BJ (cell line): ENCODE results near the gene NUP42. TPM values are rescaled to one million over a fixed set of nuclear protein-coding genes. Genes with fewer than 3 reads are reported as not detected.

Experiments
- CTCF ChIA-PET: fragments of 350-600 bp; formaldehyde crosslinking; extraction: SDS; loops from one replicate; lab custom pipeline; 2021; ENCODE audit warnings: antibody characterized with exemption, inconsistent platforms; lab: Yijun Ruan, JAX
- POLR2A ChIA-PET: fragments of 300-600 bp; sonication (Branson Sonifier 250); formaldehyde crosslinking; extraction: SDS; loops from one replicate; lab custom pipeline; 2021; ENCODE audit warnings: antibody characterized with exemption; lab: Charles Lee
- DNase-seq: peaks from one replicate; pipeline ENCODE4 v3.0.0-alpha.2; 2011; ENCODE audit warnings: low read depth
- H3K27me3 ChIP-seq: 2 replicates; pipeline ENCODE4 v1.6.0; 2011; ENCODE audit warnings: low read length; ENCODE audit not compliant: control insufficient read depth, insufficient read depth
- H3K36me3 ChIP-seq: 2 replicates; pipeline ENCODE4 v1.5.1; 2011; ENCODE audit warnings: low read length; ENCODE audit not compliant: control insufficient read depth, insufficient read depth
- H3K4me3 ChIP-seq: 2 replicates; pipeline ENCODE4 v1.5.1; 2011; ENCODE audit warnings: low read depth, mild to moderate bottlenecking, control low read depth, low read length
- polyA plus RNA-seq: library from polyadenylated mRNA; depleted of rRNA; stranded (reverse); fragments of >200 nt; gene quantifications from 2 replicates; pipeline ENCODE4 v1.2.3, GENCODE V29; 2011
- TF ChIP-seq, protein P1 (sequence below): IDR thresholded peaks from 2 replicates; pipeline ENCODE4 v1.5.1; 2011; ENCODE audit warnings: low read depth, mild to moderate bottlenecking, control low read depth, inconsistent platforms, low read length, moderate library complexity; ENCODE audit not compliant: insufficient read depth

NUP42 gene
- polyA plus RNA-seq, 1 experiment: 24.5 TPM

DNA sequence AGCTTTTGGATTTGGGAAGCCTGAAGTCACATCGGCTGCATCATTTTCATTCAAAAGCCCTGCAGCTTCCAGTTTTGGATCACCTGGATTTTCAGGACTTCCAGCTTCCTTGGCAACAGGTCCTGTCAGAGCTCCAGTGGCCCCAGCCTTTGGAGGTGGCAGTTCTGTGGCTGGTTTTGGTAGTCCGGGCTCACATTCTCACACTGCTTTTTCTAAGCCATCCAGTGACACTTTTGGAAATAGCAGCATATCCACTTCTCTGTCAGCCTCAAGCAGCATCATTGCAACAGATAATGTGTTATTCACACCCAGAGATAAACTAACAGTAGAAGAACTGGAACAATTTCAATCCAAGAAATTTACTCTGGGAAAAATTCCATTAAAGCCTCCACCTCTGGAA, 18.5 kb downstream of the NUP42 start:
- CTCF ChIA-PET: interaction anchor here (1.1 kb wide), 1 partner anchor 16 kb away, joined by 8 read pairs; no protein-coding TSS in a partner anchor
- DNase-seq: no peak
- no peak overlapping the region for H3K4me3 ChIP-seq
- no peaks in the 10 kb centered on the region for H3K27me3 ChIP-seq
- H3K36me3 ChIP-seq: peaks cover 3% of the 10 kb centered on the region
- TF ChIP-seq, protein P1, sequence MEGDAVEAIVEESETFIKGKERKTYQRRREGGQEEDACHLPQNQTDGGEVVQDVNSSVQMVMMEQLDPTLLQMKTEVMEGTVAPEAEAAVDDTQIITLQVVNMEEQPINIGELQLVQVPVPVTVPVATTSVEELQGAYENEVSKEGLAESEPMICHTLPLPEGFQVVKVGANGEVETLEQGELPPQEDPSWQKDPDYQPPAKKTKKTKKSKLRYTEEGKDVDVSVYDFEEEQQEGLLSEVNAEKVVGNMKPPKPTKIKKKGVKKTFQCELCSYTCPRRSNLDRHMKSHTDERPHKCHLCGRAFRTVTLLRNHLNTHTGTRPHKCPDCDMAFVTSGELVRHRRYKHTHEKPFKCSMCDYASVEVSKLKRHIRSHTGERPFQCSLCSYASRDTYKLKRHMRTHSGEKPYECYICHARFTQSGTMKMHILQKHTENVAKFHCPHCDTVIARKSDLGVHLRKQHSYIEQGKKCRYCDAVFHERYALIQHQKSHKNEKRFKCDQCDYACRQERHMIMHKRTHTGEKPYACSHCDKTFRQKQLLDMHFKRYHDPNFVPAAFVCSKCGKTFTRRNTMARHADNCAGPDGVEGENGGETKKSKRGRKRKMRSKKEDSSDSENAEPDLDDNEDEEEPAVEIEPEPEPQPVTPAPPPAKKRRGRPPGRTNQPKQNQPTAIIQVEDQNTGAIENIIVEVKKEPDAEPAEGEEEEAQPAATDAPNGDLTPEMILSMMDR: no peak
- POLR2A ChIA-PET: no interaction called here

DNA sequence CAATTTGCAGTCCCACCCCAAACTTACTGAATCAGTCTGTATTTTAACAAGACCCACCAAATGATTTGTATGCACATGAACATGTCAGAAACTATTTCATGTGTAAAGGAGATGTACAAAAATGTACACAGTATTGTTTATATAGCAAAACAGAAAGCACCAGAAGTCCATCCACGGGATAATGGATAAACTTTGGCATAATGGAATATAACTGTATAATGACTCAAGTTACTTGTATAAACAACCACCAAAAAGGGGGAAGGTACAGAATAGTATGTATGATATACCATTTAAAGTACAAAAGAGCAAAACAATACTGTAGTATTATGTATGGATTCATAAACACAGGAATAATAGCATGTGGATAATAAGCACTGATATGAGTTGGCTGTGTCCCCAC, 22.4 kb downstream of the NUP42 start:
- TF ChIP-seq, protein P1: no peak
- POLR2A ChIA-PET: no interaction called here
- no peak for DNase-seq
- CTCF ChIA-PET: no interaction called here
- Histone ChIP-seq H3K4me3 (no peak overlapping the region), H3K27me3 (no peaks in the 10 kb centered on the region), H3K36me3 (peaks cover 3% of the 10 kb centered on the region)

DNA sequence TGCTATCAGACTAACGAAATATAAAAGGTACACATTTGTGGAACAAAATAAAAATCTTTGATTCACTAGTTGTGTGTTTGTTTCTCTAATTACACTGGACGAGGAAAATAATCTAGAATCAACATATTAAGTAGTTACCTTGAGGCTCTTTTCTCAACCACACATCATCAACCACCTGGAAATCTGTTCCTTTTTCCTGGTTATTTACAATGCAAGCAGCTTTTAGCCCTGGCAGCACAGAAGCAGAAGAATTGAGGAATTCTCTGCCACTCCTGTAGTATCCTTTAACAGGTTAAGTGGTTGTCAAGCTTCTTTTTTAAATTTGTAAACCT, 23.7 kb downstream of the NUP42 start:
- Histone ChIP-seq H3K4me3 (no peak overlapping the region), H3K27me3 (no peaks in the 10 kb centered on the region), H3K36me3 (peaks cover 1% of the 10 kb centered on the region)
- ChIA-PET POLR2A (no interaction called here), CTCF (no interaction called here)
- no peak for DNase-seq
- TF ChIP-seq, protein P1: no peak

DNA sequence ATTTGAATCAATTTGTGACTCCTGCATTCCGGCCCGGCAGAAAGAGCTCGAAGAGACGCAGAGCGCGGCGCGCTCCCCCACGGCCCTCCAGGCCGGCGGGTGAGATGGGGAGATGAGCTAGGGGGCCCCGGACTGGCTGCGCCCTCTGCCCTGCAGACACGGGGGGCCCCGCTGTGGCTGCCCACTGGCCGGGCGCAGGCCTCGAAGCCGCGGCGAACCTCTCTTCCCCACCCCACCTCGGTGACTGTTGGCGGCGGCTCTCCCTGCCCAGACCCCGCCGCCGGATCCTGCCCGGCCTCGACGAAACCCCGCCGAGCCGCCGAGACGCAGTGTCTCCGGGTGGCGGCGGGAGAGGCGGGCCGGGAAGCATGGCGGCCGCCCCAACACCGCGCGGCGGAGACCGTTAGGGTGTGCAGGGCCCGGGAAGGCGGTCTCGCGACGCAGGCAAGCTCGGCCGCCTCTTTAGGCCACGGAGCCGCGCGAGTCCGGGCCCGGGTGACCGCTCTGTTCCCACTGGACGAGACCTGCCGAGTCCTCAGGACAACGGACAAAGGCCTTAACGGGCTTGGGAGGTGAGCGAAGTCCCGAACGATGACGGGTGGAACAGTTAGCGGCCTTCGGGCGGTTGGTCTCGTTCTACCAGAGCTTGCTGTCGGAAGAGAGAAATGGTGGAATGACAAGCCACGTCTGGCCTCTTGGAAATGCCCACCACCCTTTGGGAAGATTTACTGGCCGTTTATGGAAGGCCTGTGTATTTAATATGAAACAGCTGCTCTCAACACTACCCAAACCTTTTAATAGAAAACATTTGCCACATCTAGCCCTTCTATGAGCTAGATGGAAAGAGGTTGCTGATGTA, 24.3 kb downstream of the NUP42 start:
- CTCF ChIA-PET: interaction anchor here (0.8 kb wide), 1 partner anchor 21 kb away, joined by 3 read pairs; no protein-coding TSS in a partner anchor
- TF ChIP-seq, protein P1: no peak
- H3K4me3 ChIP-seq: no peak overlapping the region
- H3K36me3 ChIP-seq: peaks cover 1% of the 10 kb centered on the region
- H3K27me3 ChIP-seq: 0 out of 2 replicates have a peak, but pooled peaks cover 1% of the 10 kb centered on the region
- DNase-seq: no peak
- POLR2A ChIA-PET: no interaction called here

DNA sequence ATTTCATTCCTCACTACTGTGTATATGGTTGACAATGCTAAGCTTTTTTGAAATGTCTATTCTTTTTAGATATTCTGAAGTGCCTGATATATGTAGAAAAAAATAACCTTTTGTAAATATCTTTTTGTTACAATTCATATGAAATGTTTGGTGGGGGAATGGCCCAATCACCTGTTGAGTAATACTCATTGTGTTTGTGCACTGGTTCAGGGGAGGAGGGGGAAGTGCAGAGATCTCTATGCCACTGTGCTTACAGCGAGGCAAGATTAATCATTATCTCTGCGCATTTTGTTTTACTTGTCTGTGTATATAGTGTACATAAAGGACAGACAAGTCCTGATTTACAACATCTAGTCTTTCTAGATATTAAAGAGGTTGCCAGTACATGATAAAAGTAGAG, 25.2 kb downstream of the NUP42 start:
- Histone ChIP-seq H3K4me3 (no peak overlapping the region), H3K27me3 (0 out of 2 replicates have a peak, but pooled peaks cover 1% of the 10 kb centered on the region), H3K36me3 (no peaks in the 10 kb centered on the region)
- POLR2A ChIA-PET: no interaction called here
- CTCF ChIA-PET: no interaction called here
- DNase-seq: no peak
- TF ChIP-seq, protein P1: no peak
